C4-2B (cell line): ENCODE measurements around the gene TGM2.

Experiments used
- ZFX ChIP-seq: fragments of 450-650 bp; IDR thresholded peaks from 2 replicates; pipeline ENCODE4 v1.6.1; 2017
- TF ChIP-seq, protein P1 (sequence below): fragments of 450-650 bp; conservative IDR thresholded peaks from 2 replicates; pipeline ENCODE4 v1.5.1; 2017; ENCODE audit warnings: mild to moderate bottlenecking

DNA sequence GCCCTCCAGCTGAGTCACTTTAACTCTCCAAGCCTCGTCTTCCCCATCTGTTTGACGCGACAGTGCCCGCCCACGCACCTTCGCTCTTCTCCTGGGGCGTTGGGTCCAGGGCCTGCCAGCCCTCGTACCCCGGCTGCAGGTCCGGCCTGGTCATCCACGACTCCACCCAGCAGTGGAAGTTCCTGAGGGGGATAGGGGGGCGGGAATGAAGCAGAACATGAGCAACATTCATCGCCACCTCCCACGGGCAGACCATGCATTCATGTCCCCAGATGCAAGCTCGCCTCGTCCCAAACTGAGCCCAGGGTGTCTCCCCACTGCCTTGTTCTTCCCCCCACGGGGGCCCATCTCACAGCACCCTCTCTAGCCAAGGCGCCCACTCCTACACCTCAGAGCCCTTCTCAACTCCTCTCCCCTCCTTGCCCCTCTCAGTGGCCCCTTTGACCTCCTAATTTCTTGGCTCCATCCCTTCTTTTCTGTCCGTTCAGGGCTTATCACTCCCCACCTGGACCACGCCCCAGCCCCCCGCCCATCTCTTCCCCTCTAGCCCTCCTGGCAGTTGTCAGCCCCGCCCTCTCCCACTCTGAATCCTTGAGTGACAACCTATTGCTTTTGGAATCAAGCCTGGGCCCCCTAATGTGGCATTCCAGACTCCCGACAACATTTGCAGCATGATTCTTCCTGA lies 23.7 kb downstream of the TGM2 start:
- TF ChIP-seq, protein P1, sequence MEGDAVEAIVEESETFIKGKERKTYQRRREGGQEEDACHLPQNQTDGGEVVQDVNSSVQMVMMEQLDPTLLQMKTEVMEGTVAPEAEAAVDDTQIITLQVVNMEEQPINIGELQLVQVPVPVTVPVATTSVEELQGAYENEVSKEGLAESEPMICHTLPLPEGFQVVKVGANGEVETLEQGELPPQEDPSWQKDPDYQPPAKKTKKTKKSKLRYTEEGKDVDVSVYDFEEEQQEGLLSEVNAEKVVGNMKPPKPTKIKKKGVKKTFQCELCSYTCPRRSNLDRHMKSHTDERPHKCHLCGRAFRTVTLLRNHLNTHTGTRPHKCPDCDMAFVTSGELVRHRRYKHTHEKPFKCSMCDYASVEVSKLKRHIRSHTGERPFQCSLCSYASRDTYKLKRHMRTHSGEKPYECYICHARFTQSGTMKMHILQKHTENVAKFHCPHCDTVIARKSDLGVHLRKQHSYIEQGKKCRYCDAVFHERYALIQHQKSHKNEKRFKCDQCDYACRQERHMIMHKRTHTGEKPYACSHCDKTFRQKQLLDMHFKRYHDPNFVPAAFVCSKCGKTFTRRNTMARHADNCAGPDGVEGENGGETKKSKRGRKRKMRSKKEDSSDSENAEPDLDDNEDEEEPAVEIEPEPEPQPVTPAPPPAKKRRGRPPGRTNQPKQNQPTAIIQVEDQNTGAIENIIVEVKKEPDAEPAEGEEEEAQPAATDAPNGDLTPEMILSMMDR = no peak
- TF ChIP-seq ZFX = no peak
